ENCODE data around the gene GNGT1. TPM values are rescaled to one million over a fixed set of nuclear protein-coding genes. Genes with fewer than 3 reads are reported as not detected.
A peak's percentile ranks its signal among the peaks of the same experiment; 100 is the strongest.

Gene GNGT1
- not detected for total RNA-seq

DNA sequence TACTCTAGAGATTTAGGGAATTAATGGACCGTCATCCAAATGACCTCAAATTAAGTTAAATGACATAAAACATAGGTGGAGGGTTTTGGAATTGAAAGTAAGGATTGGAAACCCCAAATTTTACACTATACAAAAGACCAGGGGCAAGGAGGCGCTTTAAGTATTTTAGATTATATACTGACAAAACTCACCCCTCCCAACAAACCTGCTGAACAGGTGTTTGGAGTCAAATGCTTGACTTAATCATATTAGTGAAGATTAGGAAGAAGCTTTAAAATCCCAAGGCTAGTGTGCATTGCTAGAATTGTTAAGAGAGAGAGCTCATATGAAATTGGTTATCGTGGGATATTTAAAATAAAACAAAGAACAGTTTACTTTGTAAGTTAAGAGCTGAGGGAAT lies at the start of gene GNGT1:
TSS of gene GNGT1 (plus strand) at position 301 of the 400 bp plus-strand sequence. CDS start 180 bp downstream, outside the sequence.
- DNase-seq (ENCODE audit: low read depth in 2 of 3, low spot score in 2 of 3) = no peak

DNA sequence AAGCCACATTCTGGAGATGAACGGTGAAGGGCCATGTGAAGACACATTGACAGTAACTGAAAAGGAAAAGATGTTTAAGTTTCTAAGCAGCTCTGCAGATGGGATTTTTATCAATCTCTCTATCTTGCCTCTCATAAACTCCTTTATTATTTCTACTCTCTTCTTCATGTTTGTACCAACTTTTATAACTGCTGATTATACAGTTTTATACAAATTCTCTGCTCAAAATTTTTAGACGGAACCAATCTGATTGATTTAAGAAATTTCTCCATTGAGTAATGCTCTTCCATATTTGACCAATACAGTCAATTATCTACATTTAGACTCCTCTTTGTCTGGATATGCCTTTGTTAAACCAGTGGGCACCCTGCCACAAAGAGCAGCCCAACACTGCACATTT lies 47.5 kb upstream of the GNGT1 start:
- no peak for DNase-seq (ENCODE audit: low read depth in 2 of 3, low spot score in 2 of 3)

DNA sequence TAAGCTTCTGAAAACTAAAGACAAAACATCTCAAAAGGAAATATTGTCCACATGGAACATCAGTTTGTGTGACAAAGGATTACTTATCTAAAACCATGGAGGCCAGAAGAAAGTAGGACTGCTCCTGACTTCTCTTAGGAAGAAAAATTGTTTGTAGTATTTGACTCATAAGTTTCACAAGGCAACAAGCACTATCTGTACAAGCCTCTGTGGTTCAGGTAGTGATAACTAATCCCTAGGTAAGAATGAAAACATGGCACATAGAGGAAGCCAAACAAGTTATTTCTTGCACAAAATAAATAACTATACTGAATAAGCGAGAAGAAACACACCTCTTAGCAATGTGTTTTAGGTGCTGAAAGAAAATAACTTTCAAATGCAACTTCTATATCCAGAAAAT lies 46.1 kb upstream of the GNGT1 start:
- DNase-seq (ENCODE audit: low read depth in 2 of 3, low spot score in 2 of 3) = no peak

DNA sequence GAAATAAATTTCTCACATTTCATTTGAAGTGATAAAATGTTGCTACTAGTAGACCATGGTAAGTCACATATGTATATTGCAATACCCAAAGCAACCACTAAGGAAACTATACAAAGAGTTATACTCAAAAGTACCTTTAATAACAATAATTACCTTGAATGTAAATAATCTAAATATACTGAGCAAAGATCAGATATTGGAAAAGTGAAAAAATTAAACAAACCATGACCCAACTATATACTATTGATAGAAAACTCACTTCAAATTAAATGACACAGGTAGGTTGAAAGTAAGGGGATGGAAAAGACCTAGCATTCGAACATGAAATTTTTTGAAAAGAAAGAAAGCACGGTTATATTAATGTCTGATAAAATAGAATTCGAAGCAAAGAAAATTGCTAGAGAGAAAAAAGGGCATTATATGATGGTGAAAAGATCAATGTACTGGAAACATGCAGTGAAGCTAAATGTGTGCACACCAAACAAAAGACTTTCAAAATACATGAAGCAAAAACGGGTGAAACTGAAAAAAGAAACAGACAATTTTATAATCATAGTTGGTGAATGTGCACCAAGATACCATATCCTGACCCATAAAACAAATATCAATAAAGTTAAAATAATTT lies 44.9 kb upstream of the GNGT1 start:
- no peak for DNase-seq (ENCODE audit: low read depth in 2 of 3, low spot score in 2 of 3)

DNA sequence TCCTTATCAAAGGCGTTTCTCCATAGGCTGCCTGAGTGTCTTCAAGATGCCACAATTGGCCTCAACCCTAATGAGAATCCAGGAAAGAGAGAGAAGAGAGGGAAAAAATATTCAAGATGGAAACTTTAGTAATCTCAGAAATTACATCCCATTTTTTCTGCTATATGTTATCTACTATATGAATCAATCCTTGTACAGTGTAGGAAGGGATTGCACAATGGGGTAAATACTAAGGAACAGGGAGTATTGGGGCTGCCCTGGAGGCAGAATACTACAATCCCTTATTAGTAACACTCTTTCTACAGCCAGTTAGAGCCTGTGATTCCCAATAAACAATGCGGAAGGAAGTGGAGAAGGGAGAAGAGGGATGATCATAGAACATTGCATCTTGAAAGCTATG lies 43.7 kb upstream of the GNGT1 start:
- DNase-seq (ENCODE audit: low read depth in 2 of 3, low spot score in 2 of 3) = no peak

DNA sequence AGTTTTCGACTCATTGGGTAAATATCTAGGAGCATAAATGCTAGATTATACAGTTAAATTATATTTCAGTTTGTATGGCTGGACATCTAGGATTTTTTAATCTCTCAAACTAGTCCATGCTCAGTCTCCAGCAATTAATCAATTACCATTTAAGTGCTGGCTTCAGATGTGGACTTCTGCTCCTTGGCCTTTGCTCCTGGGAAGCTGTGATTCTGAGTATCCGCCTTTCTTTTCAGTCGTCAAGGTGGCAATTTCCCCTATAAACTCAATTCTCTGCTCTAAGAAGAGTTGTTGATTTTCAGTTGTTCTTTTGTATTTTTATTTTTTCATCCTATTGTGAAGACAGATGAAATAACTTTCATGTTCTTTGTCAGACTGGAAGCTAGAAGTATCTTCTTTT lies 39.5 kb upstream of the GNGT1 start:
- no peak for DNase-seq (ENCODE audit: low read depth in 2 of 3, low spot score in 2 of 3)

DNA sequence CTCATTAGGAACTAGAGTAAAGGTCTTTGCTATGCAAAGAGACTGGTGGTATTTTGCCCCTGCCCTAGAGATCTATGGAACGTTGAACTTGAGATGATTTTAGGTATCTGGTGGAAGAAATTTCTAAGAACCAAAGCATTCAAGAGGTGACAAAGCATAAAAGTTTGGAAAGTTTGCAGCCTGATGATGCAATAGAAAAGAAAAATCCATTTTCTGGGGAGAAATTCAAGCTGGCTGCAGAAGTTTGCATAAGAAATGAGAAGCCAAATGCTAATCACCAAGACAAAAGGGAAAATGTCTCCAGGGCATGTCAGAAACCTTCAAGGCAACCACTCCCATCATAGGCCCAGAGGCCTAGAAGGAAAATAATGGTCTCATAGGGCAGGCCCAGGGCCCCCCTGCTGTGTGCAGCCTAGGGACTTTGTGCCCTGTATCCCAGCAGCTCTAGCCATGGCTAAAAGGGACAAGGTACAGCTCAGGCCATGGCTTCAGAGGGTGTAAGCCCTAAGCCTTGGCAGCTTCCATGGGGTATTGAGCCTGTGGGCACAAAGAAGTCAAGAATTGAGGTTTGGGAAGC lies 32.3 kb upstream of the GNGT1 start:
- no peak for DNase-seq (ENCODE audit: low read depth in 2 of 3, low spot score in 2 of 3)

DNA sequence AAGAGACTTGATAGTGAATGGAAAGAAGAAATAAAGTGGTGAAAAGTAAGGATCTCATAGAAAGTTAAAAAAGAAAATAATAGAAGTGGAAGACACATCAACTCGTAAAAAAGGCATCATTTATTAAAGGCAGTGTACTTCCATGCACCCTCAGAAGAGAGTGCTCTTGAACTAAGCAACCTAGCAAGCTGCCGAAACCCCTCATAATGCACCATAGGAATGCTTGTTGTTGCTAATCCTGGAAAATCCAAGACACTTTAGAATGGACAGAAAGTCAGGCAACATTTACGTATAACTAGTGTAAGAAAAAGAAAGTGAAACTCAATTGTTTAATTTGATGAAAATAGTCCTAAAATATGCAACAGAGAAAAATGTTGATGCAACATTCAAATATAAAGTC lies 28.6 kb upstream of the GNGT1 start:
- DNase-seq (ENCODE audit: low read depth in 2 of 3, low spot score in 2 of 3) = no peak

DNA sequence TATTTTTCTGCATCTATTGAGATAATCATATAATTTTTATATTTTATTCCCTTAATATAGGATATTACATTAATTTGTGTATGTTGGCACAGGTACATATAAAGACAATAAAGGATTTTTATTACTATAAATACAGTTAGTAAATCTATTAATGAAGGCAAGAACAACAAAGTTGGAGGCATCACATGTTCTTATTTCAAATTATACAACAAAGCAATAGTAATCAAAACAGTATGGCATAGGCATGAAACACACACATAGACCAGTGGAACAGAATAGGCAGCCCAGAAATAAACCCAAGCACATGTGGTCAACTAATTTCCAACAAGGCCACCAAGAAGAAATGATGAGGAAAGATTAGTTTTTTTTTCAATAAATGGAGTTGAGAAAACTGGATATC lies 27.0 kb upstream of the GNGT1 start:
- DNase-seq (ENCODE audit: low read depth in 2 of 3, low spot score in 2 of 3) = no peak

DNA sequence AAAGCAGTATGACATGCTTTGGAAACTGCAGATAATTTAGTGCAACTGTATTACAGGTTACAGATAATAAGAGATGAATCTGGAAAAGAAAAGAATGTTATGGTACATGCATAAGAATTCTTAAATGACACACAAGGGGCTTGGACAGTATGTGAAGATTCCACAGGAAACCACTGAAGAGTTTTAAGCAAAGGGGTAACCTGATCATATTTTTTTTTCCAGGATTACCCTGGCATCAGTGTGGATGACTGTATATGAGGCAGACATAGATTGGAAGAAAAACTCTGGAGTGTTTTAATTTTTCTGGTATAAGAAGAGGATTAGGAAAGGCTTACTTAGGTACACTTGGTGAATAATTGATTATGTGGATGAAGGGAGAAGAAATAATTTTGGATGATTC lies 23.9 kb upstream of the GNGT1 start:
- DNase-seq (ENCODE audit: low read depth in 2 of 3, low spot score in 2 of 3) = no peak

DNA sequence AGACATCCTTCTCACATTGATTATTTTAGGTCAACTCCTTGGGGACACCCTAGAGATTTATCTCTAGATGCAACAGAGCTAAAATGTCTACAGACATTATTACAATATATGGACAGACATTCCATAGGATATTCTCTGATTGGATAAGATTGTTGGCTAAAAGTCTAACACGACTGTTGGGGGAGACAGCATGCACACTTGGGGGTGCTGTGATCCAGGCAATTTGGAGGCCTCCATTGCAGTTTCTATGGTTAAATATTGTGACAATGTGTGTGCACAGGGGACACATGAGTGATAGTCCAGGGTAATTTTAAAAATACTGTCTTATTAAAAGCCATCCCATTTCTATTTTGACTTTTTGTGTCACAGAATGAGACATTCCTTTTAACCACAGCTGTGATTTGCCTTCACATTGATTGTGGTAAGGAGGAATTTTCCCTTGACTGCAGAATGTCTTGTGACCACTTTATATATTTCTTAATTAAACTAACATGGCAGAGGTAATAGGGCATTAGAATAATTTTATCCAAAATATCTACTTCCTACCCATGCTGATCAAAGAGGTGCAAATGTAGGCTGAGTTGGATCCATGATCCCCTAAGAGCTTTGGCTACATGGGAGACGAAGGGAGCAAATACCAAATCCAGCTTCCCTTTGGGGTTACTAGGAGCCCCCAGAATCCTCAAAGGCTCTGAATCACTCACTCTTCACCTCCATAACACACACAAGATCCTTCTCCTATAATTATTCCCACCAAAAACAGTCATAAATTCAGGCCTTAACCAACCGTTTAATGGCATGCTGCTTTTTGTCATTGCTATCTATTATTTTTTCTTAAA lies 23.1 kb upstream of the GNGT1 start:
- no peak for DNase-seq (ENCODE audit: low read depth in 2 of 3, low spot score in 2 of 3)

DNA sequence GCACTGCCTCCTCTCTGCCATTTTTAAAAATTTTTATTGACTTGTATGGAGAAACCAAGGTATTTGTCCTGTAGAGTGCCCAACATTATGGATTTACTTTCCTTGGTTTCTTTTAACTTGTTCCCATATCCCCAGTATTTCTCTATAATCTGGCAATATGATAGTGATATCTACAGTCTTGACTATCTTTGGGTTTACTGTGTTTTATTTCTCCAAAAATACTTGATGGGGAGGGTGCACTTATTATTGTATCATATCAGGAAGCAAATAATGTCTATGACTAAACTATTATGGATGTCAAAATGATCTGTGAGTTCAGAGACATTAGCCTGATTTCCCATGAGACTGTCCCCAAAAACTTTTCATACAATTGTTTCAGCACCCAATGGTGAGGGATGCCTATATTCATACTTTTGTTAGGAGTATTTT lies 22.4 kb upstream of the GNGT1 start:
- no peak for DNase-seq (ENCODE audit: low read depth in 2 of 3, low spot score in 2 of 3)

DNA sequence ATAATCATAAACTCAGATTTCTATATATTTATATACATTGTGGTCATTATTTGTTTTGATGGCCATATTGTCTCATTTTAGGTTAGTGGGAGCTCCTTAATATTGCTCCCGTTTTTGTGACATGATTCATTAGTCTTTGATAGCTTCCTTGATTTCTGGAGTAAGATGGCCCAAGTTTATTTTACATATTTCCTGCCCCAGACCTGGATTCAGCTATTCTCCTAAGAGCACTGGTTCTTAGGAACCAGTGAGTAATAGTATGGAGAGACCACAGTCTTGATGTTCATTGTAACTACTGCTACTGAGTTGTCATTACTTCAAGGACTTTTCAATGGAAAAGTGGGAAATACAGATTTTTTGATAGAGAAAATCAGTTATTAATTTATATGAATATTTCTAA lies 21.8 kb upstream of the GNGT1 start:
- no peak for DNase-seq (ENCODE audit: low read depth in 2 of 3, low spot score in 2 of 3)

DNA sequence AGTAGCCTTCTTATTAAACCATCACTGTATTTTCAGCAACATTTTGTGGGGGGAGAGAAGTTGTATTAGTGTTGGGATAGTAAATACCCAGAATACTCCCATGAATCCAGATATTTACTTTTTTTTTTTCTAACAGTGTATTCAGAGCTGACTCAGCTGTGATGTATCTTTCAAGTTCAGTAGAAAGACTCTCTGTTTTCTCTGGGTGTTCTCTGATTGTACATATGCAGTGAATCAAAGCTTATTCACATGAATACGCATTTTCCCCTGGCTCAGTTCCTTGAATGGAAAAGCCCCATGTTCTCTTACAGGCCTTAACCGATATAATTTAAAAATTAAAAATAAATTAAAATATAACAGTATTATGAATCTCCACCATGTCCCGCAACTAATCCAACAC lies 17.1 kb upstream of the GNGT1 start:
- DNase-seq (ENCODE audit: low read depth in 2 of 3, low spot score in 2 of 3) = no peak

DNA sequence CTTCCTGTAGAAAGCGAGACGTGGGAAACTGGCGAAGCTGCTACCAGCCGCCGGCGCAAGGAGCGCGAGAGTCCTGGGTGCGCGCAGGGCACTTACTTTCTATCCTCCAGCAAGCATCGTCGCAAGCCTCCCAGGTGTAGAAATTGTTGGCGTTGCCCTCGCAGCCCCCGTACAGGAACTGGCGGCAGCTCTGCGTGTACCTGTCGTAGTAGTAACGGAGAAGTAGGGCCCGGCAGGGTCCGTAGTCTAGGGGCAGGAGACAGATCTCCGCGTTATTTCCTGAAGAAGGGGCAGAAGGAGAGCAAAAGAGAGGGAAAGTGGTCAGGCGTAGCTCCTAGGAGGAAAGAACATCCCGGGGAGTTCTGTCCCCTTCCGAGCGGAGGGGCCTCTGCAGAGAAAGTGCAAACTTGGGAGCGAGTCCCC lies 16.3 kb upstream of the GNGT1 start:
- peak in 2 of 3 donors; percentile 14 to 31 for DNase-seq (ENCODE audit: low read depth in 2 of 3, low spot score in 2 of 3)

DNA sequence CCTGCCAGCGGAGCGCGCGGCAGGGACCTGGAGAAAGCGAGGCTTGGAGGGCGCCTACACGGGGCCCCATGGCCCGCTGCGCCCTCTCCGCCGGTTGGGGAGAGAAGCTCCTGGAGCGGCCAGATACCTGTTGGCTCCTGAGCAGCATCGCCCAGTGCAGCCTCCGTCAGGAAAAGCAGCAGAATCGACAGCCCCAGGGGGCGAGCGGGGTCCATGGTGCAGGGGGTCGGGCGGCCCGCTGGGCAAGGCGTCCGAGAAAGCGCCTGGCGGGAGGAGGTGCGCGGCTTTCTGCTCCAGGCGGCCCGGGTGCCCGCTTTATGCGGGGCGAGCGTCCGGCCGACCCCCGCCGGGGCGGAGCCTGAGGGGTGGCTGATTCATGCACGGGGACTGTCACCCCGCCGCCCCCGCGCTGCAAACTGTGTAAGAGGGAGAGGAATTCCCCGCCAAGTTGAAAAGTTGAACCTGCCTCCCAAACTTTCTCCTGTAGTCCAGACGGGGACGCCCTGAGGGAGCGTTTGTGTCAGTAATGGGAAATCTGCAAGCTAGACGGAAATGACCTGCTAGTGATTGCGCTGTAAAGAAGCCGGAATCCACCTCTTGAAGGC lies 15.8 kb upstream of the GNGT1 start, which contains the start of gene TFPI2:
TSS of gene TFPI2 (minus strand) at position 290 of the 605 bp plus-strand sequence. CDS start at position 215, 75 bp downstream.
- DNase-seq (ENCODE audit: low read depth in 2 of 3, low spot score in 2 of 3) = peak in 2 of 3 donors; percentile 9 to 25

DNA sequence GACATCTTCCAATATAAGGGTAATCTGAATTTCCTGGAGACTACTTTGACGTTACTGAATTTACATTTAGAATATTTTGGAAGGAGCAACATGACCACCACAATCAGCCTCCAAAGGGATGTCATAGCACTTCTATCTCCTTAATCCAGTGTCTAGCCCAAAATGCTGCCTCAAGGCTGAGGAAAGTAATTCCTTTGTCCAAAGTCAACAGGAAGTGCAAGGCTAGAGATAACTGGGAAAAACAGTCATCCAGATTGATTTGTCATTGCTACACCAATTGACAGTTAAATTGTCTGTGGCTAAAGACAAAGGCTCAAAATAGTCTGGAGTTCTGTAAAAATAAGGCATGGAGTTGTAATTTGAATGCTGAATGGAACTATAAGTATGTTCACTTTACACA lies 11.9 kb upstream of the GNGT1 start:
- DNase-seq (ENCODE audit: low read depth in 2 of 3, low spot score in 2 of 3) = no peak

DNA sequence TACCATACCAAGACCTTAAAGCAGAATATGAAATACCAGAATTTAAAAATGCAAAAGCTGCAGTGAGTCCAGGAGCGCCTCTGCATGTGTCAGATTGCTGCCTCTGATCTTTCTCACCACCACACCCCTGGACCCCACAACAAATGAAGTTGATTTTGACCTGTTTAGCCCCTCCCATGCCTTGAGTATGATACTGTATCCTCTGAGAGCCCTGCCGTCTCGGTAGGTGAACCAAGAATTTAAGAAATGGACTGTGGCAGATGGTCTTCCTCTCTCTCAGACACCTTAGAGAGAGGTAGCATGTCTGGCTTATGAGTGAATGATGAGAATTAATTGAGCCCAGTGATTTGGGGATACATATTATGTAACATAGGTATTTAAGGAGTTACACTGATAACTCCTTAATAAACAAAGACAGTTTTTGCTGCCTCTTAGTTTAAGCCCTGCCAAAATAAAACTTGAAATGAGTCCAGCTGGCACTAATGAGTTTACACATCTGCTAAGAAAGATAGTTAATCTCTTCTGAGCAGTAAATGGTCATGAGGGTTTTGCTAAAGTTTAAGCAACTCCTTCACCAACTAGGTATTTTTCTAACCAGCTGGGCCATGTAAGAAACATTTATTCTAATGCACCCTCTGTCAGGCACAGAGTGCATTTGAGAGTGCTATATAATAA lies 11.3 kb upstream of the GNGT1 start:
- DNase-seq (ENCODE audit: low read depth in 2 of 3, low spot score in 2 of 3) = no peak

DNA sequence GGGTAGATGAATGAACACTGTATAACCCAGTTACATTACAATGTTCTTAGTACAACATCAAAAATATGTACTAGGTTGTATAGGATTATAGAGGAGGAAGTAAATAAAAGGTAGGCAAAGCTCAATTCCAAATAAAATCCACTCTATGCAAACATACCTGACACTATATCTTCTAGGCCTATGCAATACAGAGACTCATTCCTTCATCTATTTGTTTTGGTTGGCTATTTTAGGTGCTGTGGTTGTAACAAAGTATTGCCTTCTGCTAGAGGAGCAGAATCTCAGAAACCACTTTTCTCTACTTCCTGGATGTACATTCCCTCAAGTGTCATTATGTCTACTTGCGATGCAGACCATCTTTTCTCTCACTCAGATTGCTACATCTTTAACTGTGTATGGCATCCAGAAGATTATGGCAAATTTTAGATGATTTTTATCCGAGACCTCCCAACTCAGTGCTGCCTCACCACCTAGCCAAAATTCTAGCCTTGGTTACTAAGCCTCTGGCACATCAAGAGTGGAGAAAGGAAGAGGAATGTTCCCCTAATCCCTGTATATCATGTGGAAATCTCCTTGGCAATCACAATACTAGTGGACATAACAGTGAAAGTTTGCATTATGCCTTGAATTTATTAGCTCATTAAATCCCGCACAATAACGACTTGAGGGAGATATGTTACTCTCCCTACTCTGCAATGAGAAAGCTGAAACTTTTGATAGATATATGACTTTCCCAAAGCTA lies 10.3 kb upstream of the GNGT1 start:
- no peak for DNase-seq (ENCODE audit: low read depth in 2 of 3, low spot score in 2 of 3)

DNA sequence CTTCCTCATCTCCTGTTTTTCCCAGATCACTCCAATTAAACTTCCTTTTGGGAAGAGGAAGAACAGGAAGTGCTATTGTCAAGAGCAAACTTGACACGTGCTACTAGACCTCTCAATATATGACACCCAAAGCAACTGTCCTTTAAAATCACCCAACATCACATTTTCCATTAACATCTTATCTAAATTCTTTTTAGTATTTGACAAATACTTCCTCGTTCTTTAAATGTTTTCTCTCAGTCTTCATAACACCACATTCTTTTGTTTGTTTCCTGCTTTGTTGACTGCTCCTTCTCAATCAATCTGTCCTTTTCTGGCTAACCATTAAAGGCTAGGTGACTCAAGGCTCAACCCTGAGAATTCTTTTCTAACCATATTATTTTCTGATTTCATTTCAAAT lies 8.7 kb upstream of the GNGT1 start:
- DNase-seq (ENCODE audit: low read depth in 2 of 3, low spot score in 2 of 3) = no peak
